Left cardiac atrium (tissue), 4 donors: ENCODE measurements around the gene PATE4. TPM values are rescaled to one million over a fixed set of nuclear protein-coding genes. Genes with fewer than 3 reads are reported as not detected.
"Not testable (repeated sequence)": the region's sequence is repeated elsewhere in the genome, so short reads cannot be mapped to it uniquely, and the experiment has no call there.

Source experiments
- ATAC-seq, 2 donors: fragments of 200-7000 bp; cut with Tn5 transposase; one replicate each; pipeline ENCODE4 v1.9.1; 2020; ENCODE audit warnings: mild to moderate bottlenecking in 2 of 2, moderate library complexity in 2 of 2
- DNase-seq: peaks from one replicate; pipeline ENCODE4 v3.0.0-alpha.2; 2020
- intact Hi-C, 2 donors: fragments of 100-400 bp; cut with DNase I; formaldehyde crosslinking; loops; one replicate each; pipeline versions ENCODE4 v1.14.1 to v1.15.1; 2022 to 2023
- long read RNA-seq: library from polyadenylated mRNA; unstranded; transcript quantifications from one replicate; pipeline ENCODE4 v2.0.0, GENCODE V29; 2021
- total RNA-seq, 2 donors: library from RNA; stranded (reverse); fragmentation: NEBNext Ultra II Directional; extraction: Animal tissue kit (Norgen Biotek cat#: 25700); gene quantifications; one replicate each; pipeline ENCODE4 v1.2.1, GENCODE V29; 2021
- donor health status: DM: no; HTN: yes; CAD: no.
- donor health status: DM: no; HTN: yes; CAD: no; lungs with severe emphysema.
- donor health status: DM: yes; HTN: yes; CAD: no.
- donor health status: Dilated cardiomyopathy.

The PATE4 gene
- total RNA-seq: not detected
- long read RNA-seq: 0 reads

- ATAC-seq (no peak), DNase-seq (no peak)
- intact Hi-C loops: no loop called here
These were observed at the start of gene PATE4 for GRCh38 chr11:125833016-125833415. PATE4 (plus strand) TSS chr11:125833316; CDS start chr11:125833360, 44 bp downstream.

- DNase-seq (no peak), ATAC-seq (no peak)
- intact Hi-C loops: no loop called here
These were observed 48.4 kb upstream of the PATE4 start for GRCh38 chr11:125784678-125785077.

- intact Hi-C loops: no loop called here
- DNase-seq (no peak), ATAC-seq (no peak)
These were observed 45.3 kb upstream of the PATE4 start, which contains the start of gene PATE3 for GRCh38 chr11:125787827-125788226. PATE3 (plus strand) TSS chr11:125788127; CDS start chr11:125788152, 25 bp downstream.

GRCh38 chr11:125790825-125791224 is 42.3 kb upstream of the PATE4 start:
- ATAC-seq (no peak), DNase-seq (no peak)
- intact Hi-C loops: no loop called here

- intact Hi-C loops: no loop called here
- DNase-seq (no peak), ATAC-seq (no peak)
These were observed 35.5 kb upstream of the PATE4 start for GRCh38 chr11:125797641-125798040.

GRCh38 chr11:125799808-125800207 is 33.3 kb upstream of the PATE4 start:
- no peak for ATAC-seq
- no peak for DNase-seq
- intact Hi-C loops: no loop called here

- no peak for ATAC-seq
- intact Hi-C loops: no loop called here
- DNase-seq: no peak
These were observed 30.7 kb upstream of the PATE4 start for GRCh38 chr11:125802387-125802786.

GRCh38 chr11:125807909-125808308 is 25.2 kb upstream of the PATE4 start:
- DNase-seq (no peak), ATAC-seq (no peak)
- intact Hi-C loops: no loop called here

- intact Hi-C loops: no loop called here
- DNase-seq (no peak), ATAC-seq (no peak)
These were observed 2.6 kb downstream of the PATE4 start for GRCh38 chr11:125835748-125836147.

- intact Hi-C loops: no loop called here
- ATAC-seq (no peak), DNase-seq (no peak)
These were observed 9.3 kb downstream of the PATE4 start for GRCh38 chr11:125842321-125842948.

- intact Hi-C loops: no loop called here
- no peak for ATAC-seq
These were observed 13.1 kb downstream of the PATE4 start for GRCh38 chr11:125846188-125846587.

GRCh38 chr11:125857670-125858069 is 24.6 kb downstream of the PATE4 start:
- intact Hi-C loops, DNase-seq, ATAC-seq: not testable (repeated sequence)

More at GRCh38 chr11:125846188-125846587, 13.1 kb downstream of the PATE4 start:
- DNase-seq: no peak

GRCh38 chr11:125862786-125863185 is 29.7 kb downstream of the PATE4 start:
- intact Hi-C loops, ATAC-seq, DNase-seq: not testable (repeated sequence)

GRCh38 chr11:125865354-125865753 is 32.2 kb downstream of the PATE4 start:
- DNase-seq, intact Hi-C loops: not testable (repeated sequence)

GRCh38 chr11:125869521-125869920 is 36.4 kb downstream of the PATE4 start:
- no peak for DNase-seq
- intact Hi-C loops: no loop called here
- no peak for ATAC-seq

More at GRCh38 chr11:125865354-125865753, 32.2 kb downstream of the PATE4 start:
- not testable (repeated sequence) for ATAC-seq

- ATAC-seq (peak in 1 of 2 donors; percentile 61), DNase-seq (peak; percentile 35)
- intact Hi-C loops: loop anchor here (10.0 kb wide), 2 partner anchors 907 to 917 kb away; partner anchors contain the start of gene CCDC15 (in 1 of the 2)
These were observed 38.4 kb downstream of the PATE4 start for GRCh38 chr11:125871391-125872137.

- ATAC-seq (no peak), DNase-seq (no peak)
- intact Hi-C loops: loop anchor here (10.0 kb wide), 2 partner anchors 907 to 917 kb away; partner anchors contain the start of gene CCDC15 (in 1 of the 2)
These were observed 39.0 kb downstream of the PATE4 start for GRCh38 chr11:125872138-125872491.

GRCh38 chr11:125873881-125874555 is 40.9 kb downstream of the PATE4 start:
- intact Hi-C loops: loop anchor here (10.0 kb wide), 2 partner anchors 909 to 919 kb away; partner anchors contain the start of gene CCDC15 (in 1 of the 2)
- ATAC-seq (peak; percentile 57 to 61), DNase-seq (no peak)

- peak; percentile 94 to 97 for ATAC-seq
- intact Hi-C loops: loop anchor here (10.0 kb wide), 2 partner anchors 910 to 920 kb away; partner anchors contain the start of gene CCDC15 (in 1 of the 2)
- peak; percentile 43 for DNase-seq
These were observed 41.5 kb downstream of the PATE4 start for GRCh38 chr11:125874556-125875124.
